Measurements from ENCODE around the gene AMN. TPM values are rescaled to one million over a fixed set of nuclear protein-coding genes. Genes with fewer than 3 reads are reported as not detected.

The AMN gene
- total RNA-seq, 2 experiments from 2014 or later, result 2.6 to 2.8 TPM

- Histone ChIP-seq H3K27me3 (ENCODE audit: control insufficient read depth in 1 of 2, insufficient read depth in 2 of 2, low read length in 2 of 2) (no peaks in the 10 kb centered on the region), H3K27ac (ENCODE audit: low read depth in 1 of 2, low read length in 2 of 2) (no peak overlapping the region), H3K4me1 (ENCODE audit: insufficient read depth, low read length) (no peaks in the 10 kb centered on the region), H3K9me3 (ENCODE audit: control insufficient read depth in 1 of 2, insufficient read depth in 1 of 2, low read length in 2 of 2) (no peaks in the 10 kb centered on the region), H3K36me3 (ENCODE audit: insufficient read depth, low read length) (no peaks in the 10 kb centered on the region), H3K4me3 (ENCODE audit: low read length) (no peak overlapping the region)
- no peaks in the 10 kb centered on the region for H3K4me1 Mint-ChIP-seq (ENCODE audit: low read depth)
- no peaks in the 10 kb centered on the region for H3K27me3 Mint-ChIP-seq
- TF ChIP-seq CTCF (IDR thresholded peaks at IDR 0.05), result no peak
- H3K36me3 Mint-ChIP-seq (ENCODE audit: low read depth), result peaks cover 17% of the 10 kb centered on the region
- no peak for DNase-seq
- no peak overlapping the region for H3K27ac Mint-ChIP-seq
- ChIA-PET POLR2A (no interaction called here), CTCF (no interaction called here)
- H3K9me3 Mint-ChIP-seq, result no peaks in the 10 kb centered on the region
- H3K4me3 Mint-ChIP-seq, result no peak overlapping the region
- intact Hi-C loops (cut with DNase I, micrococcal nuclease), result no loop called here
- no peak for ATAC-seq (ENCODE audit: poor library complexity)
Observed at GRCh38 chr14:102979406-102979805, 56.9 kb downstream of the AMN start.

GRCh38 chr14:102980409-102980810, 57.9 kb downstream of the AMN start:
- Histone ChIP-seq H3K36me3 (ENCODE audit: insufficient read depth, low read length) (no peaks in the 10 kb centered on the region), H3K9me3 (ENCODE audit: control insufficient read depth in 1 of 2, insufficient read depth in 1 of 2, low read length in 2 of 2) (no peaks in the 10 kb centered on the region), H3K4me1 (ENCODE audit: insufficient read depth, low read length) (no peaks in the 10 kb centered on the region), H3K27me3 (ENCODE audit: control insufficient read depth in 1 of 2, insufficient read depth in 2 of 2, low read length in 2 of 2) (no peaks in the 10 kb centered on the region), H3K4me3 (ENCODE audit: low read length) (no peak overlapping the region), H3K27ac (ENCODE audit: low read depth in 1 of 2, low read length in 2 of 2) (no peak overlapping the region)
- H3K27ac Mint-ChIP-seq, result no peak overlapping the region
- no peak for TF ChIP-seq CTCF (IDR thresholded peaks at IDR 0.05)
- intact Hi-C loops (cut with DNase I, micrococcal nuclease), result no loop called here
- no peak for ATAC-seq (ENCODE audit: poor library complexity)
- ChIA-PET CTCF (no interaction called here), POLR2A (no interaction called here)
- H3K36me3 Mint-ChIP-seq (ENCODE audit: low read depth), result peaks cover 26% of the 10 kb centered on the region
- no peaks in the 10 kb centered on the region for H3K9me3 Mint-ChIP-seq
- H3K4me1 Mint-ChIP-seq (ENCODE audit: low read depth), result no peaks in the 10 kb centered on the region
- no peak overlapping the region for H3K4me3 Mint-ChIP-seq
- no peaks in the 10 kb centered on the region for H3K27me3 Mint-ChIP-seq
- DNase-seq, result no peak

Other genes with a start within 250 kb of the AMN start
- 10 to 100 TPM; 27.1 to 32.4 TPM for gene TRAF3, start 145.2 kb upstream of the AMN start, total RNA-seq
- gene CDC42BPB, start 134.9 kb downstream of the AMN start, total RNA-seq, result 1 to 10 TPM; 6.6 to 7.6 TPM
- not detected for gene LBHD2, start 161.5 kb downstream of the AMN start, total RNA-seq
- gene EXOC3L4, start 172.1 kb downstream of the AMN start, total RNA-seq, result not detected
- 1 to 10 TPM; 4.4 to 6.1 TPM for gene TNFAIP2, start 200.8 kb downstream of the AMN start, total RNA-seq

All from CD4-positive, alpha-beta T cell (primary cell).